Measurements from ENCODE around the gene SAMSN1.

The SAMSN1 gene

DNA sequence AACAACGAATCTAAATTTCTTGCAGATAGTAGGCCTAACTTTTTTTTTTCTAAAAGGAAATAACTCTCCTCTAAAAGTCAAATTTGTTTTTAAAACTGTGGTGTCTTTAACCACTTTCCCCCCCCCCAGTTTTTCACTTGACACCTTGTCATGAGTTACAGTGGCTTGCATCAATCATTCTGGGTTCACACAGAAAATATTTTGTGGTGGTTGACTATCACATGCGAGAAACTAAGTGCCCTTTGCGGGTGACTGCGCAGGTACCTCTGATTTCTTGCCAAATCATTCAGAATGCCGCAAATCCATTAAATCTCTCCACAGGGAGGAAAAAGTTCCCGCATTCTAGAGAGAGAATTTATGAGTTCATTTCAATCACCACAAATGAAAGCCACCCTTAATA lies 23.8 kb upstream of the SAMSN1 start (continued):
- no peak for TF ChIP-seq ZNF394 (tag by site-specific recombination; IDR thresholded peaks at IDR 0.05; ENCODE audit: borderline replicate concordance)
- no peak for TF ChIP-seq ZNF510 (tag by site-specific recombination; IDR thresholded peaks at IDR 0.05; ENCODE audit: insufficient replicate concordance)
- TF ChIP-seq, protein P1, sequence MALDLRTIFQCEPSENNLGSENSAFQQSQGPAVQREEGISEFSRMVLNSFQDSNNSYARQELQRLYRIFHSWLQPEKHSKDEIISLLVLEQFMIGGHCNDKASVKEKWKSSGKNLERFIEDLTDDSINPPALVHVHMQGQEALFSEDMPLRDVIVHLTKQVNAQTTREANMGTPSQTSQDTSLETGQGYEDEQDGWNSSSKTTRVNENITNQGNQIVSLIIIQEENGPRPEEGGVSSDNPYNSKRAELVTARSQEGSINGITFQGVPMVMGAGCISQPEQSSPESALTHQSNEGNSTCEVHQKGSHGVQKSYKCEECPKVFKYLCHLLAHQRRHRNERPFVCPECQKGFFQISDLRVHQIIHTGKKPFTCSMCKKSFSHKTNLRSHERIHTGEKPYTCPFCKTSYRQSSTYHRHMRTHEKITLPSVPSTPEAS (tag by site-specific recombination; IDR thresholded peaks at IDR 0.05), result no peak
- no peak for TF ChIP-seq ZNF174 (tag by site-specific recombination; IDR thresholded peaks at IDR 0.05)
- no peak for TF ChIP-seq ZNF529 (tag by site-specific recombination; IDR thresholded peaks at IDR 0.05; ENCODE audit: insufficient replicate concordance)
- TF ChIP-seq, protein P2, sequence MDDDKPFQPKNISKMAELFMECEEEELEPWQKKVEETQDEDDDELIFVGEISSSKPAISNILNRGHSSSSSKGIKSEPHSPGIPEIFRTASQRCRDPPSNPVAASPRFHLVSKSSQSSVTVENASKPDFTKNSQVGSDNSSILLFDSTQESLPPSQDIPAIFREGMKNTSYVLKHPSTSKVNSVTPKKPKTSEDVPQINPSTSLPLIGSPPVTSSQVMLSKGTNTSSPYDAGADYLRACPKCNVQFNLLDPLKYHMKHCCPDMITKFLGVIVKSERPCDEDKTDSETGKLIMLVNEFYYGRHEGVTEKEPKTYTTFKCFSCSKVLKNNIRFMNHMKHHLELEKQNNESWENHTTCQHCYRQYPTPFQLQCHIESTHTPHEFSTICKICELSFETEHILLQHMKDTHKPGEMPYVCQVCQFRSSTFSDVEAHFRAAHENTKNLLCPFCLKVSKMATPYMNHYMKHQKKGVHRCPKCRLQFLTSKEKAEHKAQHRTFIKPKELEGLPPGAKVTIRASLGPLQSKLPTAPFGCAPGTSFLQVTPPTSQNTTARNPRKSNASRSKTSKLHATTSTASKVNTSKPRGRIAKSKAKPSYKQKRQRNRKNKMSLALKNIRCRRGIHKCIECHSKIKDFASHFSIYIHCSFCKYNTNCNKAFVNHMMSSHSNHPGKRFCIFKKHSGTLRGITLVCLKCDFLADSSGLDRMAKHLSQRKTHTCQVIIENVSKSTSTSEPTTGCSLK (tag by site-specific recombination; IDR thresholded peaks at IDR 0.05), result no peak
- TF ChIP-seq ZNF548 (tag by site-specific recombination; IDR thresholded peaks at IDR 0.05), result no peak
- TF ChIP-seq HOXD13 (CRISPR knock-in tag; IDR thresholded peaks at IDR 0.05; ENCODE audit: borderline replicate concordance), result no peak

DNA sequence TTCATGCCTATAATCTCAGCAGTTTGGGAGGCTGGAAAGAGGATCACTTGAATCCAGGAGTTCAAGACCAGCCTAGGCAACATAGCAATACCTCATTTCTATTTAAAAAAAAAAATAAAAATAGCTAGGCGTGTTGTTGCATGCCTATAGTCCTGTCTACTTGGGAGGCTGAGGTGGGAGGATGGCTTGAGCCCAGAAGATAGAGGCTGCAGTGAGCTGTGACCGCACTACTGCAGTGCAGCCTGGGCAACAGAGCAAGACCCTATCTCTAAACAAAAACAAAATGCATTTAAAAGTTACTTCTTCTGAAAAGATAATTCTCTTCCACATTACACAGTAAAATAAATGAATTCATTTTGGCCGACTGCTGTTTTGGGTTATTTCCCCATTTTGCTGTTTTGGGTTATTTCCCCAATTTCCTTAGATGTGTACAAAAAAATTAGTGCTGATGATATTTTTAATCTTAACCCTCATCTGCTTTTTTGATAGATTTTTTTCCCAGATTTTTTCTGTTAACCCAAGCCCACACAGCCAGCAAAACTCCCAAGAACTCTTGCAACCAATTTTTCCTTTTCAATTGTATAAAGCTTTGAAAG lies 23.0 kb upstream of the SAMSN1 start:
- no peaks in the 10 kb centered on the region for H3K9me3 ChIP-seq (ENCODE audit: control insufficient read depth, insufficient read depth, low read depth, low read length)
- no peak overlapping the region for H3K4me3 ChIP-seq (ENCODE audit: low read depth, low read length)
- no peaks in the 10 kb centered on the region for H3K36me3 ChIP-seq (ENCODE audit: control insufficient read depth in 2 of 2, insufficient read depth in 1 of 2, low read length in 2 of 2)
- no peaks in the 10 kb centered on the region for H3K4me1 ChIP-seq (ENCODE audit: control insufficient read depth, insufficient read depth, low read length)
- no peak for TF ChIP-seq RBAK (tag by site-specific recombination; IDR thresholded peaks at IDR 0.05)
- TF ChIP-seq PRDM1 (tag by site-specific recombination; IDR thresholded peaks at IDR 0.05), result no peak
- no peak for TF ChIP-seq GLIS1 (tag by site-specific recombination; IDR thresholded peaks at IDR 0.05)
- TF ChIP-seq ZNF248 (tag by site-specific recombination; IDR thresholded peaks at IDR 0.05), result no peak
- no peak for TF ChIP-seq ZNF133 (tag by site-specific recombination; IDR thresholded peaks at IDR 0.05)
- TF ChIP-seq ZNF341 (tag by site-specific recombination; IDR thresholded peaks at IDR 0.05; ENCODE audit: low read depth), result no peak
- TF ChIP-seq ZNF837 (tag by site-specific recombination; IDR thresholded peaks at IDR 0.05), result no peak
- TF ChIP-seq ZXDB (tag by site-specific recombination; IDR thresholded peaks at IDR 0.05), result no peak
- CTCF ChIA-PET, result interaction anchor here (0.7 to 1.2 kb wide), 2 partner anchors 22 to 43 kb away, joined by 3 read pairs; no protein-coding TSS in a partner anchor
- POLR2A ChIA-PET, result no interaction called here
- no peak overlapping the region for H3K27ac ChIP-seq (ENCODE audit: extremely low read depth, low read depth, low read length)

DNA sequence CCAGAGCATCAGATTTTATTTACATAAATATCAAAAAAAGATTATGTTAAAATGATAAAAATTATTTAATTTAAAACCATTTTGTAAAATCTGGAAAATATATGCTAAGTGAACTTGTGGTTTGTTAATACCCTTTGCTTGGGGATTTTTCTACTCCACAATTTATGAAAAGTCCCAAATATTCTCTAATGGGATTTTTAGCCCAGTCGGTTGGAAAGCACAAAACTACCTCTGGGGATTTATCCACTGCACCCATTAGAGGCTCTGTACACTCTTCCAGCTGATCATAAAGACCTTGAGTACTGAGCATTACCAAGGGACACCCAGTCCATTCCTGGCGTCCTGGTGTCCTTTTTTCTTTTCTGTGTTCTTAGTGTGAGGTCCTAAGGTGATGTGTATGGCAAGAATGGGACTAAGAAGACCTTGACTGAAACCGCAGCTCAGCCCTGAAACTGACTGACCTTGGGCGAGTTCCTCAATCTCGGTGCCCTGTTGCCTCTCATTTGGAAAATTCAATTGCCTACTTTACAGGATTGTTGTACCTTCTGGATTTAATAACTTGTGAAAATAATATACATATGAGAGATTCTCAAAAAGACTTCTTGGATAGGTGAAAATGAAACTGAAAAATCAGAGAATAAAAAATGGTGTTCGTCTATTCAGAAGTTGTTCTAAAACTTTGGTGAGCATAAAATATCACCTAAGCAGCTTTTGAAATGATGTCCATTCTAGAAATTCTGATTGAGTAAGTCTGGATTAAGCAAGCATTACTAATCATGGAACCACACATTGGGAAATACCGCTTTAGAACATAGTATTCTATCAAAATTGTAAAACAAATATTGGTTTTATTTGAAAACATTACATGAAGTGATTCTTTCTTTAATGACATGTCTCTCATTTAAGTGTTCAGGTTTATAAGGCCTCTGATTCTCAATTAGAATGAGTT lies 21.5 kb upstream of the SAMSN1 start:
- H3K9me3 ChIP-seq (ENCODE audit: control insufficient read depth, insufficient read depth, low read depth, low read length), result no peaks in the 10 kb centered on the region
- ChIA-PET POLR2A (no interaction called here), CTCF (no interaction called here)
- no peaks in the 10 kb centered on the region for H3K4me1 ChIP-seq (ENCODE audit: control insufficient read depth, insufficient read depth, low read length)
- H3K36me3 ChIP-seq (ENCODE audit: control insufficient read depth in 2 of 2, insufficient read depth in 1 of 2, low read length in 2 of 2), result no peaks in the 10 kb centered on the region
- H3K4me3 ChIP-seq (ENCODE audit: low read depth, low read length), result no peak overlapping the region
- no peak overlapping the region for H3K27ac ChIP-seq (ENCODE audit: extremely low read depth, low read depth, low read length)
- TF ChIP-seq, protein P3, sequence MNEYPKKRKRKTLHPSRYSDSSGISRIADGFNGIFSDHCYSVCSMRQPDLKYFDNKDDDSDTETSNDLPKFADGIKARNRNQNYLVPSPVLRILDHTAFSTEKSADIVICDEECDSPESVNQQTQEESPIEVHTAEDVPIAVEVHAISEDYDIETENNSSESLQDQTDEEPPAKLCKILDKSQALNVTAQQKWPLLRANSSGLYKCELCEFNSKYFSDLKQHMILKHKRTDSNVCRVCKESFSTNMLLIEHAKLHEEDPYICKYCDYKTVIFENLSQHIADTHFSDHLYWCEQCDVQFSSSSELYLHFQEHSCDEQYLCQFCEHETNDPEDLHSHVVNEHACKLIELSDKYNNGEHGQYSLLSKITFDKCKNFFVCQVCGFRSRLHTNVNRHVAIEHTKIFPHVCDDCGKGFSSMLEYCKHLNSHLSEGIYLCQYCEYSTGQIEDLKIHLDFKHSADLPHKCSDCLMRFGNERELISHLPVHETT (tag by site-specific recombination; IDR thresholded peaks at IDR 0.05), result no peak
- TF ChIP-seq, protein P4, sequence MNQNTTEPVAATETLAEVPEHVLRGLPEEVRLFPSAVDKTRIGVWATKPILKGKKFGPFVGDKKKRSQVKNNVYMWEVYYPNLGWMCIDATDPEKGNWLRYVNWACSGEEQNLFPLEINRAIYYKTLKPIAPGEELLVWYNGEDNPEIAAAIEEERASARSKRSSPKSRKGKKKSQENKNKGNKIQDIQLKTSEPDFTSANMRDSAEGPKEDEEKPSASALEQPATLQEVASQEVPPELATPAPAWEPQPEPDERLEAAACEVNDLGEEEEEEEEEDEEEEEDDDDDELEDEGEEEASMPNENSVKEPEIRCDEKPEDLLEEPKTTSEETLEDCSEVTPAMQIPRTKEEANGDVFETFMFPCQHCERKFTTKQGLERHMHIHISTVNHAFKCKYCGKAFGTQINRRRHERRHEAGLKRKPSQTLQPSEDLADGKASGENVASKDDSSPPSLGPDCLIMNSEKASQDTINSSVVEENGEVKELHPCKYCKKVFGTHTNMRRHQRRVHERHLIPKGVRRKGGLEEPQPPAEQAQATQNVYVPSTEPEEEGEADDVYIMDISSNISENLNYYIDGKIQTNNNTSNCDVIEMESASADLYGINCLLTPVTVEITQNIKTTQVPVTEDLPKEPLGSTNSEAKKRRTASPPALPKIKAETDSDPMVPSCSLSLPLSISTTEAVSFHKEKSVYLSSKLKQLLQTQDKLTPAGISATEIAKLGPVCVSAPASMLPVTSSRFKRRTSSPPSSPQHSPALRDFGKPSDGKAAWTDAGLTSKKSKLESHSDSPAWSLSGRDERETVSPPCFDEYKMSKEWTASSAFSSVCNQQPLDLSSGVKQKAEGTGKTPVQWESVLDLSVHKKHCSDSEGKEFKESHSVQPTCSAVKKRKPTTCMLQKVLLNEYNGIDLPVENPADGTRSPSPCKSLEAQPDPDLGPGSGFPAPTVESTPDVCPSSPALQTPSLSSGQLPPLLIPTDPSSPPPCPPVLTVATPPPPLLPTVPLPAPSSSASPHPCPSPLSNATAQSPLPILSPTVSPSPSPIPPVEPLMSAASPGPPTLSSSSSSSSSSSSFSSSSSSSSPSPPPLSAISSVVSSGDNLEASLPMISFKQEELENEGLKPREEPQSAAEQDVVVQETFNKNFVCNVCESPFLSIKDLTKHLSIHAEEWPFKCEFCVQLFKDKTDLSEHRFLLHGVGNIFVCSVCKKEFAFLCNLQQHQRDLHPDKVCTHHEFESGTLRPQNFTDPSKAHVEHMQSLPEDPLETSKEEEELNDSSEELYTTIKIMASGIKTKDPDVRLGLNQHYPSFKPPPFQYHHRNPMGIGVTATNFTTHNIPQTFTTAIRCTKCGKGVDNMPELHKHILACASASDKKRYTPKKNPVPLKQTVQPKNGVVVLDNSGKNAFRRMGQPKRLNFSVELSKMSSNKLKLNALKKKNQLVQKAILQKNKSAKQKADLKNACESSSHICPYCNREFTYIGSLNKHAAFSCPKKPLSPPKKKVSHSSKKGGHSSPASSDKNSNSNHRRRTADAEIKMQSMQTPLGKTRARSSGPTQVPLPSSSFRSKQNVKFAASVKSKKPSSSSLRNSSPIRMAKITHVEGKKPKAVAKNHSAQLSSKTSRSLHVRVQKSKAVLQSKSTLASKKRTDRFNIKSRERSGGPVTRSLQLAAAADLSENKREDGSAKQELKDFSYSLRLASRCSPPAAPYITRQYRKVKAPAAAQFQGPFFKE (tag by site-specific recombination; IDR thresholded peaks at IDR 0.05; ENCODE audit: borderline replicate concordance), result no peak
- TF ChIP-seq MZF1 (tag by site-specific recombination; IDR thresholded peaks at IDR 0.05; ENCODE audit: borderline replicate concordance) (no peak), SCRT2 (tag by site-specific recombination; IDR thresholded peaks at IDR 0.05) (no peak), GLIS2 (tag by site-specific recombination; IDR thresholded peaks at IDR 0.05) (no peak), KLF7 (tag by site-specific recombination; IDR thresholded peaks at IDR 0.05; ENCODE audit: borderline replicate concordance) (no peak)
